KMS-11 (cell line): Measurements from ENCODE around the gene GTPBP1.

Source experiments
- H2AFZ ChIP-seq: fragments of 200-600 bp; sonication (generic); 2 replicates; pipeline ENCODE4 v1.6.1; 2016; ENCODE audit warnings: antibody characterized with exemption, mixed run types, low read depth
- H3K27ac ChIP-seq: fragments of 200-600 bp; sonication (generic); 2 replicates; pipeline ENCODE4 v1.6.1; 2016; ENCODE audit warnings: mild to moderate bottlenecking, mixed run types
- H3K27me3 ChIP-seq: fragments of 200-600 bp; sonication (generic); 2 replicates; pipeline ENCODE4 v1.6.1; 2017; ENCODE audit warnings: mild to moderate bottlenecking, low read depth, mixed run types, moderate library complexity; ENCODE audit not compliant: insufficient read depth
- H3K36me3 ChIP-seq: fragments of 200-600 bp; sonication (generic); 2 replicates; pipeline ENCODE4 v1.6.1; 2017; ENCODE audit warnings: mild to moderate bottlenecking, mixed run types; ENCODE audit not compliant: insufficient read depth
- H3K4me1 ChIP-seq: fragments of 200-600 bp; sonication (generic); 2 replicates; pipeline ENCODE4 v1.6.1; 2016; ENCODE audit warnings: mild to moderate bottlenecking, low read depth, mixed run types; ENCODE audit not compliant: poor library complexity, severe bottlenecking
- H3K4me2 ChIP-seq: fragments of 200-600 bp; sonication (generic); 2 replicates; pipeline ENCODE4 v1.7.0; 2016; ENCODE audit warnings: mild to moderate bottlenecking, mixed run types
- H3K4me3 ChIP-seq: fragments of 200-600 bp; sonication (generic); IDR thresholded peaks from 2 replicates; pipeline ENCODE4 v1.6.1; 2017; ENCODE audit warnings: low read depth, low read length, mixed read lengths; ENCODE audit not compliant: insufficient read depth
- H3K79me2 ChIP-seq: fragments of 200-600 bp; sonication (generic); 2 replicates; pipeline ENCODE4 v1.6.1; 2016; ENCODE audit warnings: low read depth, mixed run types; ENCODE audit not compliant: insufficient read depth
- H3K9ac ChIP-seq: fragments of 200-600 bp; sonication (generic); 2 replicates; pipeline ENCODE4 v1.6.1; 2016; ENCODE audit warnings: mild to moderate bottlenecking, mixed run types
- H4K20me1 ChIP-seq: fragments of 200-600 bp; sonication (generic); 2 replicates; pipeline ENCODE4 v1.6.1; 2016; ENCODE audit warnings: mild to moderate bottlenecking, mixed run types; ENCODE audit not compliant: insufficient read depth
- TF ChIP-seq, protein P1 (sequence below): fragments of 200-600 bp; sonication (generic); conservative IDR thresholded peaks from 2 replicates; pipeline ENCODE4 v1.6.1; 2017; ENCODE audit warnings: low read depth, mild to moderate bottlenecking, antibody characterized with exemption, low read length, moderate library complexity, mixed read lengths

GTPBP1 gene

DNA sequence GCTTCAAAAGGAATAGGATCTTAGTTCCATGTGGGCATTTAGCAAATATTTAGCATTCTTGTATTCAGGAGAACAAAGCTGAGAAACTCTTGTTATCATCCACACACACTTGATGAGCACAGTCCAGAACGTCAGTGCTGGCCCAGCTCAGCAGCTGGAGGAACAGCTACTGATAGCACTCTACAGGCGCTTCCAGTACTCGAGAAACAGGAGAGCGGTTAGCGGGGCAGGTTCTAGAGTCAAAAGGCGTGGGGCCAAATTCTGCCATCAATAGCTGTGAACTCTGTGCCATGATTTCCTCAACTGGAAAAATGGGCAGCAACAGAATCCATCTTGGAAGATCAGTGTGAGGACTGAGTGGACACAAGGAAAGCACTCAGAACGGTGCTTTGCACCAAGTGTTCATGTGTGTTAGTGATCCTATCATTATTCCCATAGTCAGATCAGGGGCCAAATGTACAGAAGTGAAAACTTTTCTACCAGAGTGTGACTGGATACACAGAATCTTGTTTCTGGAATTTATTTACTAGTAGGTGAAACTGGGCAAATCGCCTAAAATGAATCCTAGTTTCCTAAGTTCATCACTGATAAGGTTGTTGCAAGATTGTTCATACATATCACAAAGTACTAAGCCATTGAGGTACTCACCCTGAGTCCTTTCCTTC, 8.2 kb upstream of the GTPBP1 start:
- Histone ChIP-seq H3K4me3 (no peak overlapping the region), H3K4me1 (peaks cover 34% of the 10 kb centered on the region), H2AFZ (no peak overlapping the region), H3K27ac (no peak overlapping the region), H3K9ac (no peak overlapping the region), H3K27me3 (no peaks in the 10 kb centered on the region), H3K79me2 (peaks cover 36% of the 10 kb centered on the region), H3K4me2 (no peak overlapping the region; the same call in 1 of the 2 replicates), H3K36me3 (no peaks in the 10 kb centered on the region), H4K20me1 (no peaks in the 10 kb centered on the region)
- TF ChIP-seq, protein P1, sequence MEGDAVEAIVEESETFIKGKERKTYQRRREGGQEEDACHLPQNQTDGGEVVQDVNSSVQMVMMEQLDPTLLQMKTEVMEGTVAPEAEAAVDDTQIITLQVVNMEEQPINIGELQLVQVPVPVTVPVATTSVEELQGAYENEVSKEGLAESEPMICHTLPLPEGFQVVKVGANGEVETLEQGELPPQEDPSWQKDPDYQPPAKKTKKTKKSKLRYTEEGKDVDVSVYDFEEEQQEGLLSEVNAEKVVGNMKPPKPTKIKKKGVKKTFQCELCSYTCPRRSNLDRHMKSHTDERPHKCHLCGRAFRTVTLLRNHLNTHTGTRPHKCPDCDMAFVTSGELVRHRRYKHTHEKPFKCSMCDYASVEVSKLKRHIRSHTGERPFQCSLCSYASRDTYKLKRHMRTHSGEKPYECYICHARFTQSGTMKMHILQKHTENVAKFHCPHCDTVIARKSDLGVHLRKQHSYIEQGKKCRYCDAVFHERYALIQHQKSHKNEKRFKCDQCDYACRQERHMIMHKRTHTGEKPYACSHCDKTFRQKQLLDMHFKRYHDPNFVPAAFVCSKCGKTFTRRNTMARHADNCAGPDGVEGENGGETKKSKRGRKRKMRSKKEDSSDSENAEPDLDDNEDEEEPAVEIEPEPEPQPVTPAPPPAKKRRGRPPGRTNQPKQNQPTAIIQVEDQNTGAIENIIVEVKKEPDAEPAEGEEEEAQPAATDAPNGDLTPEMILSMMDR: no peak

DNA sequence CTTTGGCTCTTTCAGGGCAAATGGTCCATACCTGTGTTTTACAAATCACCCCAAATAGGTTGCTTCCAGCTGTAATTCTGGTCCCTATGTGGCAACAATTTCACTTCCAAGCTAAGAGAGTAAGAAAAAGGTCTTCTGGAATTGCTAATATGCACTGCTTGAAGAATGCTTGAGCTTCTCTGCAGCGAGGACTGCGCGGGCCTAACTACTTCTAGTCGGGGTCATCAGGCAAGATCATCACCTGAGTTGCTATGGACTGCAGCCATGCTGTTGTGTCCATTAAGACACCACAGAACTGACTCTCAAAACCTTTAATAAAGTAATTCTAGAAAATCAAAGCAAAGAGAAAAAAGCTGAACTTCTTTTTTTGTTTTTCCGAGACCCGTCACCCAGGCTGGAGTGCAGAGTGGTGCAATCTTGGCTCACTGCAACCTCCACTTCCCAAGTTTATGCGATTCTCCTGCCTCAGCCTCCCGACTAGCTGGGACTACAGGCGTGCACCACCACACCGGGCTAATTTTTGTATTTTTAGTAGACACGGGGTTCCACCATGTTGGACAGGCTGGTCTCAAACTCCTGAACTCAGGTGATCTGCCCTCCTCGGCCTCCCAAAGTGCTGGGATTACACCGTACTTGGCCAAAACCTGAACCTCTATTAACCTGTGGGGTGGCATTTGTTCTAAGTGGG, 7.2 kb upstream of the GTPBP1 start:
- Histone ChIP-seq H2AFZ (no peak overlapping the region), H3K4me2 (peak overlapping the region; percentile 68; the same call in 1 of the 2 replicates), H3K4me3 (no peak overlapping the region), H3K9ac (no peak overlapping the region), H4K20me1 (no peaks in the 10 kb centered on the region), H3K36me3 (no peaks in the 10 kb centered on the region), H3K79me2 (peaks cover 36% of the 10 kb centered on the region), H3K27ac (no peak overlapping the region), H3K27me3 (no peaks in the 10 kb centered on the region), H3K4me1 (peaks cover 34% of the 10 kb centered on the region)
- TF ChIP-seq, protein P1: no peak

DNA sequence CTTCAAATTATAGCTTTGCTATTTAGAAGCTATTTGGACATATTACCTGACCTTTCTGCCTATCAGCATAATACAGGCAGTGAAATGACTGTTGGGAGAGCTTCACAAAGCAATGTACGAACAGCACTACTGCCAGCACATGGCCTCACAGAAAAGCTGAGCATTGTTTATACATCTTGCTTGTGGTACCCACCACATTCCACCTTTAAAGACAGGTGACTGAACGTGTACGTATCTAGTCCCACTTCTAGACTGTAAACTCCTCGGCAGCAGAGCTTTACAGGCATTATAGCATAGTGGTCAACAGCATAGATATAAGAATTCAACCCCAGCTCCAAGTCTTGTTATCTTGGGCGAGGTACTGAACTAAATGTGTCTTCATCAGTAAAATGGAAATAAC, 6.6 kb upstream of the GTPBP1 start:
- TF ChIP-seq, protein P1: no peak
- no peak overlapping the region for H2AFZ ChIP-seq
- H3K4me3 ChIP-seq: no peak overlapping the region
- H3K4me2 ChIP-seq: peak overlapping the region; percentile 68
- H3K36me3 ChIP-seq: no peaks in the 10 kb centered on the region
- H4K20me1 ChIP-seq: no peaks in the 10 kb centered on the region
- peak overlapping the region; percentile 95; the same call in 1 of the 2 replicates for H3K9ac ChIP-seq
- no peaks in the 10 kb centered on the region for H3K27me3 ChIP-seq
- peaks cover 34% of the 10 kb centered on the region for H3K4me1 ChIP-seq
- H3K79me2 ChIP-seq: peaks cover 36% of the 10 kb centered on the region
- H3K27ac ChIP-seq: no peak overlapping the region

DNA sequence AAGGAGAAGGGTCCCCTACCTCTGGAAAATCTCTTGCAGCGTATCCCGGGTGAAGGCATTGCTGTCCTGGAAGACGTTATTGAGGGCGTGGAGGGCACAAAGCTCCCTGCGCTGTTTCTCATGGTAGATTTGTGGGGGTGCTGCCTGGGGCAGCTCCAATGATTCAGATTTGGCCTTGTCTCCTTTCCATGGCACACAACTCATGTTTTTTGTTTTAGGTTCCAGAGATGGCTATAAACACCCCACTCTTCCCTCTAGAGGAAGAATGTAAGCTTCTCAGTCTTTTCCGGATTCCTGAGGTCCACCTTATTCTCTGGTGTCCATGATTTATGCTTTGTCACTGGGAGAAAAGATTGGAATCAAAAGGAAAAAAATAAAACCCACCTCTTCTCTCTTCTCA, 6.0 kb upstream of the GTPBP1 start:
- no peaks in the 10 kb centered on the region for H4K20me1 ChIP-seq
- TF ChIP-seq, protein P1: no peak
- peaks cover 39% of the 10 kb centered on the region for H3K4me1 ChIP-seq
- peak overlapping the region; percentile 68 for H3K4me2 ChIP-seq
- H3K4me3 ChIP-seq: no peak overlapping the region
- H3K9ac ChIP-seq: peak overlapping the region; percentile 95; the same call in 1 of the 2 replicates
- H3K36me3 ChIP-seq: no peaks in the 10 kb centered on the region
- H3K27me3 ChIP-seq: no peaks in the 10 kb centered on the region
- no peak overlapping the region for H2AFZ ChIP-seq
- H3K79me2 ChIP-seq: peaks cover 36% of the 10 kb centered on the region
- H3K27ac ChIP-seq: peak overlapping the region; percentile 84; the same call in 1 of the 2 replicates
